ENCODE measurements around the gene PDE4D. TPM values are rescaled to one million over a fixed set of nuclear protein-coding genes. Genes with fewer than 3 reads are reported as not detected.

PDE4D gene
- total RNA-seq, 2 experiments from 2014 or later = 75.5 to 80.7 TPM

- Mint-ChIP-seq H3K27ac (no peak overlapping the region), H3K4me3 (no peak overlapping the region), H3K36me3 (ENCODE audit: low read depth) (no peaks in the 10 kb centered on the region), H3K27me3 (peaks cover 13% of the 10 kb centered on the region), H3K4me1 (ENCODE audit: low read depth) (peaks cover 6% of the 10 kb centered on the region), H3K9me3 (no peaks in the 10 kb centered on the region)
- no peak for ATAC-seq
- DNase-seq = no peak
- POLR2A ChIA-PET = no interaction called here
- no peak for TF ChIP-seq CTCF (IDR thresholded peaks at IDR 0.05)
- CTCF ChIA-PET = no interaction called here
- intact Hi-C loops (cut with micrococcal nuclease) = no loop called here
Measured at GRCh38 chr5:59604111-59604510, 289.4 kb downstream of the PDE4D start.

- no peak for ATAC-seq
- no peaks in the 10 kb centered on the region for H3K4me1 Mint-ChIP-seq (ENCODE audit: low read depth)
- H3K9me3 Mint-ChIP-seq = no peaks in the 10 kb centered on the region
- H3K27ac Mint-ChIP-seq = no peak overlapping the region
- CTCF ChIA-PET = no interaction called here
- no peak for DNase-seq
- no peak overlapping the region for H3K4me3 Mint-ChIP-seq
- intact Hi-C loops (cut with micrococcal nuclease) = no loop called here
- H3K36me3 Mint-ChIP-seq (ENCODE audit: low read depth) = no peaks in the 10 kb centered on the region
- peaks cover 4% of the 10 kb centered on the region for H3K27me3 Mint-ChIP-seq
- POLR2A ChIA-PET = no interaction called here
- no peak for TF ChIP-seq CTCF (IDR thresholded peaks at IDR 0.05)
Measured at GRCh38 chr5:59600998-59601397, 292.5 kb downstream of the PDE4D start.

GRCh38 chr5:59600153-59600552 lies 293.4 kb downstream of the PDE4D start:
- Mint-ChIP-seq H3K27me3 (peaks cover 4% of the 10 kb centered on the region), H3K4me1 (ENCODE audit: low read depth) (no peaks in the 10 kb centered on the region), H3K9me3 (no peaks in the 10 kb centered on the region), H3K36me3 (ENCODE audit: low read depth) (no peaks in the 10 kb centered on the region), H3K4me3 (no peak overlapping the region), H3K27ac (no peak overlapping the region)
- no peak for DNase-seq
- ChIA-PET CTCF (no interaction called here), POLR2A (no interaction called here)
- TF ChIP-seq CTCF (IDR thresholded peaks at IDR 0.05) = no peak
- intact Hi-C loops (cut with micrococcal nuclease) = no loop called here
- no peak for ATAC-seq

GRCh38 chr5:59599729-59600128 lies 293.8 kb downstream of the PDE4D start:
- Mint-ChIP-seq H3K9me3 (no peaks in the 10 kb centered on the region), H3K27ac (no peak overlapping the region), H3K4me3 (no peak overlapping the region), H3K27me3 (peaks cover 4% of the 10 kb centered on the region), H3K36me3 (ENCODE audit: low read depth) (no peaks in the 10 kb centered on the region), H3K4me1 (ENCODE audit: low read depth) (no peaks in the 10 kb centered on the region)
- ChIA-PET CTCF (no interaction called here), POLR2A (no interaction called here)
- intact Hi-C loops (cut with micrococcal nuclease) = no loop called here
- no peak for DNase-seq
- TF ChIP-seq CTCF (IDR thresholded peaks at IDR 0.05) = no peak
- no peak for ATAC-seq

- H3K4me1 Mint-ChIP-seq (ENCODE audit: low read depth) = no peaks in the 10 kb centered on the region
- H3K27me3 Mint-ChIP-seq = peaks cover 4% of the 10 kb centered on the region
- POLR2A ChIA-PET = no interaction called here
- DNase-seq (no peak), ATAC-seq (no peak)
- H3K36me3 Mint-ChIP-seq (ENCODE audit: low read depth) = no peaks in the 10 kb centered on the region
- no peak overlapping the region for H3K4me3 Mint-ChIP-seq
- CTCF ChIA-PET = interaction anchor here (1.1 kb wide), 1 partner anchor 11 kb away, joined by 4 read pairs; no protein-coding TSS in a partner anchor
- TF ChIP-seq CTCF (IDR thresholded peaks at IDR 0.05) = no peak
- intact Hi-C loops (cut with micrococcal nuclease) = no loop called here
- H3K27ac Mint-ChIP-seq = no peak overlapping the region
- no peaks in the 10 kb centered on the region for H3K9me3 Mint-ChIP-seq
Measured at GRCh38 chr5:59598547-59598874, 295.0 kb downstream of the PDE4D start.
